CD14-positive monocyte (primary cell): ENCODE measurements around the gene PPP2R2D. TPM values are rescaled to one million over a fixed set of nuclear protein-coding genes. Genes with fewer than 3 reads are reported as not detected.

Experiments
- DNase-seq, 3 donors: peaks; one replicate each; pipeline ENCODE4 v3.0.0-alpha.2; 2011 to 2022
- H2AFZ ChIP-seq: 2 replicates; pipeline ENCODE4 v1.6.0; 2012; ENCODE audit warnings: mild to moderate bottlenecking, low read depth, low read length, inconsistent platforms; ENCODE audit not compliant: insufficient read depth, poor library complexity, severe bottlenecking
- H3K27ac ChIP-seq, 2 donors: 1 replicate in 1 of 2; 2 replicates in 1 of 2; pipeline ENCODE4 v1.5.1; 2012 to 2013; ENCODE audit warnings: low read length in 2 of 2, control low read depth in 1 of 2, inconsistent platforms in 1 of 2, low read depth in 1 of 2, mild to moderate bottlenecking in 1 of 2
- H3K27me3 ChIP-seq, 2 donors: one replicate each; pipeline versions ENCODE4 v1.6.0 to v1.6.1; 2011 to 2013; ENCODE audit warnings: low read length in 2 of 2; ENCODE audit not compliant: control insufficient read depth in 2 of 2, insufficient read depth in 2 of 2
- H3K36me3 ChIP-seq, 2 donors: replicated peaks in 1 of 2; 1 replicate in 1 of 2; 2 replicates in 1 of 2; pipeline versions ENCODE4 v1.5.1 to v1.6.1; 2012 to 2013; ENCODE audit warnings: low read length in 2 of 2, control low read depth in 1 of 2, inconsistent platforms in 1 of 2, mild to moderate bottlenecking in 1 of 2; ENCODE audit not compliant: insufficient read depth in 2 of 2, control insufficient read depth in 1 of 2
- H3K4me1 ChIP-seq, 2 donors: 1 replicate in 1 of 2; 2 replicates in 1 of 2; pipeline versions ENCODE4 v1.5.1 to v1.6.1; 2012 to 2013; ENCODE audit warnings: low read length in 2 of 2, control low read depth in 1 of 2, inconsistent platforms in 1 of 2, mild to moderate bottlenecking in 1 of 2, moderate library complexity in 1 of 2; ENCODE audit not compliant: insufficient read depth in 2 of 2, control insufficient read depth in 1 of 2
- H3K4me2 ChIP-seq: replicated peaks from 2 replicates; pipeline ENCODE3; 2012; ENCODE audit warnings: low read length, moderate library complexity, mild to moderate bottlenecking; ENCODE audit not compliant: poor library complexity, severe bottlenecking; ENCODE audit errors: extremely low read depth
- H3K4me3 ChIP-seq, 3 experiments: fragments of 200-600 bp in 1 of 3; sonication (generic) in 1 of 3; replicated peaks in 1 of 3; 1 replicate in 2 of 3; 2 replicates in 1 of 3; pipeline ENCODE4 v1.5.1; 2011 to 2013; ENCODE audit warnings: low read length in 3 of 3, mild to moderate bottlenecking in 3 of 3, control low read depth in 2 of 3, low read depth in 2 of 3, inconsistent platforms in 1 of 3, moderate library complexity in 1 of 3
- H3K79me2 ChIP-seq: 2 replicates; pipeline ENCODE4 v1.6.0; 2012; ENCODE audit warnings: mild to moderate bottlenecking, control low read depth, inconsistent platforms, low read length, moderate library complexity; ENCODE audit not compliant: insufficient read depth
- H3K9ac ChIP-seq: 2 replicates; pipeline ENCODE4 v1.6.0; 2017; ENCODE audit warnings: low read length, mild to moderate bottlenecking; ENCODE audit not compliant: insufficient read depth, poor library complexity, severe bottlenecking
- H3K9me3 ChIP-seq, 2 donors: replicated peaks in 1 of 2; 1 replicate in 1 of 2; 2 replicates in 1 of 2; pipeline versions ENCODE4 v1.5.1 to v1.6.1; 2012 to 2013; ENCODE audit warnings: low read length in 2 of 2, control low read depth in 1 of 2; ENCODE audit not compliant: control insufficient read depth in 1 of 2, insufficient read depth in 1 of 2
- H4K20me1 ChIP-seq: 2 replicates; pipeline ENCODE4 v1.6.0; 2012; ENCODE audit warnings: mild to moderate bottlenecking, low read length, control low read depth, moderate library complexity; ENCODE audit not compliant: insufficient read depth
- H3K27ac Mint-ChIP-seq, 7 donors: one replicate each; pipeline ENCODE4 v1.8.0; 2020; ENCODE audit warnings: mild to moderate bottlenecking in 7 of 7, mixed read lengths in 7 of 7, moderate library complexity in 6 of 7, inconsistent platforms in 2 of 7
- H3K27me3 Mint-ChIP-seq, 3 donors: one replicate each; pipeline ENCODE4 v1.8.0; 2021 to 2022; ENCODE audit warnings: low read depth in 3 of 3, mild to moderate bottlenecking in 3 of 3, mixed read lengths in 3 of 3, moderate library complexity in 3 of 3, inconsistent platforms in 1 of 3
- H3K36me3 Mint-ChIP-seq, 2 donors: one replicate each; pipeline ENCODE4 v1.8.0; 2020; ENCODE audit warnings: mixed read lengths in 2 of 2, inconsistent platforms in 1 of 2, mild to moderate bottlenecking in 1 of 2
- H3K4me1 Mint-ChIP-seq: one replicate; pipeline ENCODE4 v1.8.0; 2020; ENCODE audit warnings: mild to moderate bottlenecking, mixed read lengths
- H3K4me3 Mint-ChIP-seq, 2 donors: one replicate each; pipeline ENCODE4 v1.8.0; 2020; ENCODE audit warnings: mild to moderate bottlenecking in 2 of 2, mixed read lengths in 2 of 2, moderate library complexity in 1 of 2
- H3K9me3 Mint-ChIP-seq, 7 donors: one replicate each; pipeline ENCODE4 v1.8.0; 2020 to 2022; ENCODE audit warnings: mixed read lengths in 7 of 7, mild to moderate bottlenecking in 6 of 7, moderate library complexity in 6 of 7, inconsistent platforms in 2 of 7
- CTCF ChIP-seq: fragments of 200-600 bp; IDR thresholded peaks from one replicate; pipeline ENCODE4 v1.8.0; 2022; ENCODE audit warnings: antibody characterized with exemption, mild to moderate bottlenecking
- WGBS: methylation state at CpG from one replicate; pipeline ENCODE4 v1.1.5; 2013; ENCODE audit warnings: missing lambda C conversion rate; ENCODE audit not compliant: insufficient coverage; 5-methylcytosine and 5-hydroxymethylcytosine counted together
- intact Hi-C, 2 donors: fragments of 100-400 bp; cut with micrococcal nuclease; formaldehyde crosslinking; loops; one replicate each; pipeline versions ENCODE4 v1.15.0 to v1.15.1; 2023
- polyA plus RNA-seq, 3 donors: library from polyadenylated mRNA; depleted of rRNA in 1 of 3; unstranded in 2 of 3; stranded (reverse) in 1 of 3; fragments of 300-500 nt in 2 of 3; fragments of >200 nt in 1 of 3; fragmentation: Illumina TruSeq in 2 of 3; gene quantifications; 1 replicate in 2 of 3; 2 replicates in 1 of 3; pipeline ENCODE4 v1.2.3, GENCODE V29; 2012 to 2021

Gene PPP2R2D
- polyA plus RNA-seq, 3 donors, result 12.8 to 23.5 (median 12.9) TPM

DNA sequence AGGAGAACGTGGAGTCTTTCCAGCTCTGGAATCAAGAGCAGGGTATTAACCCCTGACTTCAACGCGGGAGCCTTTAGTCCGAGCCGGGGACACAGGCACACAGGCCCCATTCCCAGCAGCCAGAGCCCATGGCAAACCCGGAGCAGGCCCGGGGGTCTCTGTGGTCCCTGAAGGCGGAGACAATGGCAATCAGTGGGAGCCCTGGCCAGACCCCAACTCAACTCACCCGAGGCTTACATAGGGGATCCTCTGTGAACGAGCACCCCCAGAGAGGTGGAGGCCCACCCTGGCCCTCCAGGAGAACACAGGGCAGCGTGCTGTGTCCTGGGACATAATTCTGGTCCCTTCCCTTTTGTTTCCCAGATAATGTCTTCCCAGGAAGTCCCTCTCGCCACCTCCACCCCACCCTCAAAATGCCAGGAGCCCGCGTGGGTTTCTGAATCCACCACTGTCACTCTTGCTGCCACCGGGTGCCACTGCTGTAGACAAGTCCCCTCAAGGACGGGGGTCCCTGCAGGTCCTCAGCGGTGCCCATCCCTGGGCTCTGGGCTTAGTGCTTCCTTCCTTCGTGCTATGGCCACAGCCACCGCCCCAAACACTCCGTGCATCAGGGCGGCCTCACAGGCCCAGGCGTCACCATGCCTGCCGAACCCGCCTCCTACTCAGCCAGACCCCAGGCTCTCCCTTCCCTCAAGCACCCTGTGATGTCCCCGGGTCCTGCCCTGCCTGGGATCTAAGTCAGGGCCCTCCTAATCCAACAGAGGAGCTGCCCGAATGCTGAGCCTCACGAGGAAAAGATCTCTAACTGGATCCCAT is 28.6 kb upstream of the PPP2R2D start:
- Histone ChIP-seq H3K4me2 (no peak overlapping the region), H3K27me3 (no peaks in the 10 kb centered on the region), H3K9ac (no peak overlapping the region), H3K36me3 (no peaks in the 10 kb centered on the region), H3K27ac (no peak overlapping the region), H3K9me3 (no peaks in the 10 kb centered on the region), H2AFZ (no peak overlapping the region), H3K4me1 (no peaks in the 10 kb centered on the region), H4K20me1 (no peaks in the 10 kb centered on the region), H3K4me3 (no peak overlapping the region), H3K79me2 (no peaks in the 10 kb centered on the region)
- DNase-seq, result no peak
- H3K27me3 Mint-ChIP-seq, result peaks cover 3 to 11% (median 5%) of the 10 kb centered on the region in 3 donors
- peaks cover 0 to 7% (median 3%) of the 10 kb centered on the region in 7 donors for H3K9me3 Mint-ChIP-seq
- no peaks in the 10 kb centered on the region for H3K36me3 Mint-ChIP-seq
- intact Hi-C loops, result loop anchor here in 1 of 2 donors (5.0 kb wide), 2 partner anchors 420 to 1680 kb away; no protein-coding TSS in a partner anchor
- H3K27ac Mint-ChIP-seq, result no peak overlapping the region
- peaks cover 3% of the 10 kb centered on the region for H3K4me1 Mint-ChIP-seq
- H3K4me3 Mint-ChIP-seq, result no peak overlapping the region
- TF ChIP-seq CTCF, result no peak
- WGBS, result 90% methylated on average over 26 of the region's 27 CpGs

DNA sequence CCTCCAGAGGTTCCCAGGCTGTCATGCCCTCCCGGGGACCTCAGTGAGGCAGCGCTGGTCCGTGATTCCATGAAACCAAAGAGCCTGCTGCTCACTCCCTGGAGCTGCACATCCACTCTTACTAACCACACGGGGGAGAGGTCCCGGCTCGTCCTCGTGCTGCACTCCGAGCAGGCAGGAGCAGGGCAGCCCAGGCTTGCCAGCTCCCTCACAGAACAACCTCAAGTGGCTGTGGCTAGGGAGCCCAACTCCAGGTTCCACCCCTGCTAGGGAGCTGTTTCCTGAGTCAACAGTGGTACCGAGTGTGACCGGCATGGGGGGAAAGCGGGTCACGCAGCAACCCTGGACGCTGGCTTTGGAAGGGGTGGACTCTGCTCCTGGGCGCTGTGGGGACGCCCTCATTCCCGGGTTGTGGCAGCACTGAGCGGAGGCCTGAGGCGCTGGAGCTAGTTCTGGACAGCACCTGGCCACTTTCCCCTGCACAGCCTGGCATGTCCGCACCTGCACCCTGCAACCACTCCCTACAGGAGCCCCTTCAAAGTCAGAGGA is 27.9 kb upstream of the PPP2R2D start:
- no peaks in the 10 kb centered on the region for H3K9me3 ChIP-seq
- no peaks in the 10 kb centered on the region for H3K27me3 ChIP-seq
- H3K27me3 Mint-ChIP-seq, result peaks cover 3 to 13% (median 5%) of the 10 kb centered on the region in 3 donors
- H3K27ac ChIP-seq, result no peak overlapping the region
- no peak overlapping the region for H3K9ac ChIP-seq
- no peaks in the 10 kb centered on the region for H3K36me3 Mint-ChIP-seq
- no peak for DNase-seq
- H3K4me1 ChIP-seq, result no peaks in the 10 kb centered on the region
- TF ChIP-seq CTCF, result no peak
- intact Hi-C loops, result loop anchor here in 1 of 2 donors (5.0 kb wide), 2 partner anchors 421 to 1681 kb away; no protein-coding TSS in a partner anchor
- no peaks in the 10 kb centered on the region for H4K20me1 ChIP-seq
- H3K79me2 ChIP-seq, result no peaks in the 10 kb centered on the region
- no peak overlapping the region for H2AFZ ChIP-seq
- no peak overlapping the region for H3K4me2 ChIP-seq
- H3K4me1 Mint-ChIP-seq, result peaks cover 3% of the 10 kb centered on the region
- no peak overlapping the region for H3K4me3 Mint-ChIP-seq
- H3K9me3 Mint-ChIP-seq, result peaks cover 0 to 7% (median 3%) of the 10 kb centered on the region in 7 donors
- H3K27ac Mint-ChIP-seq, result no peak overlapping the region
- WGBS, result 81% methylated on average over 19 of the region's 19 CpGs
- H3K4me3 ChIP-seq, result no peak overlapping the region
- no peaks in the 10 kb centered on the region for H3K36me3 ChIP-seq
